Hematopoietic multipotent progenitor cell treated with erythropoietin and hydrocortisone succinate and interleukin-3 and kit ligand, for 6 days (in vitro differentiated cells): Measurements from ENCODE around the gene SYNDIG1.

Source experiments
- DNase-seq: peaks from one replicate; pipeline ENCODE4 v3.0.0-alpha.2; 2015

Gene SYNDIG1

GRCh38 chr20:24572140-24572539 lies 102.7 kb downstream of the SYNDIG1 start:
- DNase-seq: no peak

GRCh38 chr20:24572862-24573261 lies 103.4 kb downstream of the SYNDIG1 start:
- DNase-seq: no peak

GRCh38 chr20:24573557-24573956 lies 104.1 kb downstream of the SYNDIG1 start:
- no peak for DNase-seq

- DNase-seq: no peak
These were observed 104.9 kb downstream of the SYNDIG1 start for GRCh38 chr20:24574307-24574706.

GRCh38 chr20:24574797-24575196 lies 105.4 kb downstream of the SYNDIG1 start:
- DNase-seq: no peak

- DNase-seq: no peak
These were observed 106.4 kb downstream of the SYNDIG1 start for GRCh38 chr20:24575811-24576210.

GRCh38 chr20:24576447-24576846 lies 107.0 kb downstream of the SYNDIG1 start:
- no peak for DNase-seq

GRCh38 chr20:24577271-24577909 lies 108.0 kb downstream of the SYNDIG1 start:
- peak; percentile 5 for DNase-seq

- DNase-seq: no peak
These were observed 109.4 kb downstream of the SYNDIG1 start for GRCh38 chr20:24578567-24579415.

GRCh38 chr20:24579475-24579874 lies 110.0 kb downstream of the SYNDIG1 start:
- DNase-seq: no peak

GRCh38 chr20:24580006-24580405 lies 110.6 kb downstream of the SYNDIG1 start:
- no peak for DNase-seq

GRCh38 chr20:24580855-24581254 lies 111.4 kb downstream of the SYNDIG1 start:
- DNase-seq: no peak

GRCh38 chr20:24581443-24582170 lies 112.2 kb downstream of the SYNDIG1 start:
- DNase-seq: no peak

GRCh38 chr20:24582373-24583168 lies 113.1 kb downstream of the SYNDIG1 start:
- no peak for DNase-seq

GRCh38 chr20:24583169-24583792 lies 113.9 kb downstream of the SYNDIG1 start:
- no peak for DNase-seq

- DNase-seq: no peak
These were observed 114.6 kb downstream of the SYNDIG1 start for GRCh38 chr20:24584078-24584477.

- DNase-seq: no peak
These were observed 115.3 kb downstream of the SYNDIG1 start for GRCh38 chr20:24584538-24585356.

GRCh38 chr20:24585796-24586522 lies 116.5 kb downstream of the SYNDIG1 start:
- no peak for DNase-seq

- no peak for DNase-seq
These were observed 117.1 kb downstream of the SYNDIG1 start for GRCh38 chr20:24586523-24586840.

- no peak for DNase-seq
These were observed 118.1 kb downstream of the SYNDIG1 start for GRCh38 chr20:24587384-24588046.
